Prostate gland (tissue), 2 donors: ENCODE results near the gene CDH22. TPM values are rescaled to one million over a fixed set of nuclear protein-coding genes. Genes with fewer than 3 reads are reported as not detected.

Experiments
- DNase-seq: peaks from one replicate; pipeline ENCODE4 v3.0.0-alpha.2; 2019; ENCODE audit warnings: low spot score
- H3K27ac ChIP-seq, 2 donors: fragments of 200-600 bp; sonication (generic); 2 replicates each; pipeline ENCODE4 v1.5.1; 2017 to 2019
- H3K27me3 ChIP-seq: fragments of 200-600 bp; sonication (generic); replicated peaks from 2 replicates; pipeline ENCODE4 v1.5.1; 2019; ENCODE audit not compliant: insufficient read depth
- H3K36me3 ChIP-seq, 2 donors: fragments of 200-600 bp; sonication (generic); 1 replicate in 1 of 2; 2 replicates in 1 of 2; pipeline versions ENCODE4 v1.5.1 to v1.8.1; 2017 to 2019
- H3K4me1 ChIP-seq: fragments of 200-600 bp; sonication (generic); replicated peaks from 2 replicates; pipeline ENCODE4 v1.5.1; 2019
- H3K4me3 ChIP-seq, 2 donors: fragments of 200-600 bp; sonication (generic); 2 replicates each; pipeline ENCODE4 v1.5.1; 2017 to 2019
- H3K9me3 ChIP-seq: fragments of 200-600 bp; sonication (generic); 2 replicates; pipeline ENCODE4 v1.5.1; 2017
- CTCF ChIP-seq, 4 experiments: fragments of 200-600 bp in 2 of 4; fragments of 450-650 bp in 2 of 4; sonication (generic) in 2 of 4; IDR thresholded peaks; 1 replicate in 3 of 4; 2 replicates in 1 of 4; pipeline ENCODE4 v1.5.1; 2016 to 2019; ENCODE audit warnings: antibody characterized with exemption in 4 of 4, mild to moderate bottlenecking in 2 of 4, moderate library complexity in 2 of 4
- POLR2A ChIP-seq: fragments of 450-650 bp; IDR thresholded peaks from one replicate; pipeline ENCODE4 v1.6.1; 2016; ENCODE audit warnings: antibody characterized with exemption, mild to moderate bottlenecking
- POLR2AphosphoS5 ChIP-seq: sonication (generic); formaldehyde crosslinking; IDR thresholded peaks from one replicate; pipeline ENCODE4 v1.6.1; 2017; ENCODE audit warnings: antibody characterized with exemption
- WGBS: methylation state at CpG from one replicate; pipeline ENCODE4 v1.1.5; 2018; 5-methylcytosine and 5-hydroxymethylcytosine counted together
- intact Hi-C: fragments of 100-400 bp; cut with DNase I; formaldehyde crosslinking; loops from one replicate; pipeline ENCODE4 v1.14.2; 2022
- total RNA-seq, 2 donors: library from RNA; depleted of rRNA; stranded (reverse); fragments of >200 nt; gene quantifications; one replicate each; pipeline ENCODE4 v1.1.0, GENCODE V29; 2016

Gene CDH22
- total RNA-seq = 1 to 10 TPM; 1.9 to 3.3 TPM

DNA sequence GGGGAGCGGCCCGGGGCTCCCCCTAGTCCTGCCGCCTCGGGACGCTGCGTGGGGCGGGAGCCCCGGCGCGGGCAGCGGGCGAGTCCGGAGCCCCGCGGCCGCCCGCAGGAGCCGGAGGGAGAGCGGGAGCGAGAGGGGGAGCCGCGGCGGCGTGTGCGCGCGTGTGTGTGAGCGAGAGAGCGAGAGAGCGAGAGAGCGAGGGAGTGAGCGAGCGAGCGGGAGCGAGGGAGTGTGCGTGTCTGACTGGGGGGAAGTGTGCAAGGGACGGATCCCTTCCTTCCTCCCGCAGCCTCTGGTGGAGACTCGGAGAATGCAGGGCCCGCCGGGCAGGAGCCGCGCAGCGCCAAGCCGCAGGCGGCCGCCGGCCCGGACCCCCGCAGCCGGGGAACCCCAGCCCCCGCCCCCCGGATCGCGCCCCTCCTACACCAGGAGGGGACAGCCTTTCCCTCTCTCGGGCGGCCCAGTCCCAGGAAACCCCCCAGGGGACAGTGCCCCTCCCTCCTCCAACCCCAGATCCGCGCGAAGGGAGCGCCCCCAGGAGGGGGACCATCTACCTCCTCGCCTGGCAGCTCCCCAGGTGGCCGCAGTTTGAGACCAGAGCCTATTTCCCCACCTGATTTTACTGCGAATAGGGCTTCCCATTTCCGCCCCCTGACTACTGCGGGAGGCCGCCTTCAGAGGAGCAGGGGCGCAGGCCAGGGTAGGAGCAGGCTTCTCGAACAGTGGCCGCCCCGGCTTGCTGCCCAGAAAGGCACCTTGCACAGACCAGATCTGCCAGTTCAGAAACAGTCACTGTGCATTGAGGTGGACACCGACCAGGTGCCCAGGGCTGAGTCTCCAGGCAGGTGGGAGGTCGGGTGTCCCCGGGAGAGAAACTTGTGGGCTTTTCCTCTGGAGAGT lies at the start of gene CDH22:
Gene CDH22 (minus strand): TSS at position 241 of the 900 bp plus-strand sequence. CDS start 57,204 bp downstream, outside the sequence.
- TF ChIP-seq POLR2A = no peak
- TF ChIP-seq CTCF (IDR thresholded peaks at IDR 0.05) = peak; percentile 13 to 43 (median 28)
- Histone ChIP-seq H3K4me3 (peak within 1 kb of the TSS; percentile 31 to 46), H3K9me3 (no peaks in the 10 kb centered on the region), H3K27ac (peak within 1 kb of the TSS in 1 of 2 donors; percentile 38), H3K36me3 (no peaks in the 10 kb centered on the region), H3K27me3 (peaks cover 3% of the 10 kb centered on the region), H3K4me1 (no peaks in the 10 kb centered on the region)
- 1% methylated on average over 61 of the region's 74 CpGs for WGBS
- intact Hi-C loops = no loop called here
- peak; percentile 30 for DNase-seq

DNA sequence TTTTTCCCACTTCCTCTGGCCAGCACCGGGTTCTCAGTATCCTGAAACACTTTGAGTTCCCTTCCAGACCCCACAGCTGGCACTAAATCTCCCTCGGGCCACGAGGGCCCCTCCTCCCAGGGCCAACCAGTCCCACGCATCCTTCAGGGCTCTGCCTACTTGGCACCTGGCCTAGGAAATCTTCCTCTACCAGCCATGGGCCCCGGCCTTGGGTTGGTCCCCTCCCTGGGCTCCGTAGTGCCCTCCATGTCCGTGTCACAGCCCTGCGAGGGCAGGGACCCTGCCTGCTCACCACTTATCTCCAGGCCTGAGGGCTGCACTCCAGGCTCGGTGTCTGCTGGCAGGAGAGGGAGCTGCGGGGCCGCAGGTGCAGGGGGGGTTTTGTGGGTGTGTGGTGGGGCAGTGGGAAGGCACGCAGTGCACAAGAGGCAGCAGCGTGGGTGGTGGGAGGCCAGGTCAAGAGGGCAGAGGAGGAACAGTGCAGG lies 48.8 kb upstream of the CDH22 start:
- H3K4me3 ChIP-seq = no peak overlapping the region
- no peaks in the 10 kb centered on the region for H3K27me3 ChIP-seq
- no peaks in the 10 kb centered on the region for H3K9me3 ChIP-seq
- H3K36me3 ChIP-seq = no peaks in the 10 kb centered on the region
- H3K4me1 ChIP-seq = peaks cover 6% of the 10 kb centered on the region
- TF ChIP-seq POLR2AphosphoS5 = no peak
- no peak overlapping the region for H3K27ac ChIP-seq
- WGBS = 14% methylated on average over 13 of the region's 13 CpGs
- no peak for DNase-seq
- intact Hi-C loops = loop anchor here (10.0 kb wide), 1 partner anchor 328 kb away; the partner anchor contains the start of gene TP53RK

- TF ChIP-seq POLR2A (no peak), POLR2AphosphoS5 (no peak), CTCF (IDR thresholded peaks at IDR 0.05) (no peak)
- no peaks in the 10 kb centered on the region for H3K27me3 ChIP-seq
- H3K9me3 ChIP-seq = no peaks in the 10 kb centered on the region
- H3K4me3 ChIP-seq = no peak overlapping the region
- H3K4me1 ChIP-seq = peaks cover 3% of the 10 kb centered on the region
- intact Hi-C loops = loop anchor here (10.0 kb wide), 1 partner anchor 328 kb away; the partner anchor contains the start of gene TP53RK
- WGBS = 61% methylated on average over 22 of the region's 23 CpGs
- no peak for DNase-seq
- H3K27ac ChIP-seq = no peak overlapping the region
- H3K36me3 ChIP-seq = no peaks in the 10 kb centered on the region
These were observed 48.1 kb upstream of the CDH22 start for GRCh38 chr20:46356195-46357029.

GRCh38 chr20:46355778-46356177 lies 47.5 kb upstream of the CDH22 start:
- no peak overlapping the region for H3K4me3 ChIP-seq
- H3K27me3 ChIP-seq = no peaks in the 10 kb centered on the region
- H3K36me3 ChIP-seq = no peaks in the 10 kb centered on the region
- H3K9me3 ChIP-seq = no peaks in the 10 kb centered on the region
- 79% methylated on average over 7 of the region's 7 CpGs for WGBS
- TF ChIP-seq CTCF (IDR thresholded peaks at IDR 0.05) (no peak), POLR2A (no peak), POLR2AphosphoS5 (no peak)
- intact Hi-C loops = loop anchor here (10.0 kb wide), 1 partner anchor 329 kb away; the partner anchor contains the start of gene TP53RK
- no peak for DNase-seq
- peaks cover 3% of the 10 kb centered on the region for H3K4me1 ChIP-seq
- H3K27ac ChIP-seq = no peak overlapping the region
